Mesodermal cell (in vitro differentiated cells): Measurements from ENCODE around the gene ECEL1.

Experiments used
- H3K27ac ChIP-seq: 2 replicates; pipeline ENCODE4 v1.7.0; 2013; ENCODE audit warnings: mild to moderate bottlenecking, low read depth, low read length, moderate library complexity; ENCODE audit not compliant: severe bottlenecking
- H3K36me3 ChIP-seq: 2 replicates; pipeline ENCODE4 v1.7.1; 2013; ENCODE audit warnings: mild to moderate bottlenecking, low read length, moderate library complexity; ENCODE audit not compliant: control insufficient read depth, insufficient read depth
- H3K4me1 ChIP-seq: one replicate; pipeline ENCODE4 v1.7.1; 2013; ENCODE audit warnings: mild to moderate bottlenecking, low read length; ENCODE audit not compliant: insufficient read depth, control insufficient read depth, poor library complexity, severe bottlenecking
- H3K4me3 ChIP-seq: 2 replicates; pipeline ENCODE4 v1.7.0; 2013; ENCODE audit warnings: low read length, control low read depth, mild to moderate bottlenecking; ENCODE audit not compliant: insufficient read depth, poor library complexity, severe bottlenecking; ENCODE audit errors: extremely low read depth
- H3K9me3 ChIP-seq: 2 replicates; pipeline ENCODE4 v1.7.1; 2013; ENCODE audit warnings: mild to moderate bottlenecking, low read length, moderate library complexity; ENCODE audit not compliant: control insufficient read depth
- WGBS, 2 experiments: methylation state at CpG; one replicate each; pipeline ENCODE4 v1.1.5; 2013; ENCODE audit warnings: missing lambda C conversion rate in 2 of 2; ENCODE audit not compliant: insufficient coverage in 2 of 2; 5-methylcytosine and 5-hydroxymethylcytosine counted together

ECEL1 gene

GRCh38 chr2:232465061-232465460 lies 22.6 kb downstream of the ECEL1 start:
- Histone ChIP-seq H3K27ac (no peak overlapping the region), H3K4me1 (no peaks in the 10 kb centered on the region), H3K9me3 (no peaks in the 10 kb centered on the region), H3K4me3 (no peak overlapping the region), H3K36me3 (no peaks in the 10 kb centered on the region)
- WGBS, 2 experiments: 89 to 91% methylated on average over 4 to 5 of the region's 6 CpGs

DNA sequence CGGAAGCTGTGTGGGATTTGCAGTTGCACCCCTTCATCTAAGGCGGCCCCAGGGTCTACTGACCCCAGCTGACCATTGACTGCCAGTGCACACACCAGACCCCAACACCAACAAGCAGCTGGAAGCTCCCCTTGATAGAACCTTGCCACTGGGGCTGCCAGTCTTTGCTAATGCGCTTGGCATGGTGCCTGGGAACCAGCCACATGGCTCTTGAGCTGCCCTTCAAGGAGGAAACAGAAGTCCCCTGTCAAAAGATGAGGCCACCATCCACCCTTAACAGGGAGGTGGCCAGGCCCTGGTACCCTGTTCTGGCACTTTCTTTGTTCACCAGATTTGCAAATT lies 23.1 kb downstream of the ECEL1 start:
- H3K9me3 ChIP-seq: no peaks in the 10 kb centered on the region
- no peaks in the 10 kb centered on the region for H3K36me3 ChIP-seq
- H3K4me3 ChIP-seq: no peak overlapping the region
- no peak overlapping the region for H3K27ac ChIP-seq
- 95 to 100% methylated on average over 1 to 3 of the region's 3 CpGs for WGBS, 2 experiments
- no peaks in the 10 kb centered on the region for H3K4me1 ChIP-seq

DNA sequence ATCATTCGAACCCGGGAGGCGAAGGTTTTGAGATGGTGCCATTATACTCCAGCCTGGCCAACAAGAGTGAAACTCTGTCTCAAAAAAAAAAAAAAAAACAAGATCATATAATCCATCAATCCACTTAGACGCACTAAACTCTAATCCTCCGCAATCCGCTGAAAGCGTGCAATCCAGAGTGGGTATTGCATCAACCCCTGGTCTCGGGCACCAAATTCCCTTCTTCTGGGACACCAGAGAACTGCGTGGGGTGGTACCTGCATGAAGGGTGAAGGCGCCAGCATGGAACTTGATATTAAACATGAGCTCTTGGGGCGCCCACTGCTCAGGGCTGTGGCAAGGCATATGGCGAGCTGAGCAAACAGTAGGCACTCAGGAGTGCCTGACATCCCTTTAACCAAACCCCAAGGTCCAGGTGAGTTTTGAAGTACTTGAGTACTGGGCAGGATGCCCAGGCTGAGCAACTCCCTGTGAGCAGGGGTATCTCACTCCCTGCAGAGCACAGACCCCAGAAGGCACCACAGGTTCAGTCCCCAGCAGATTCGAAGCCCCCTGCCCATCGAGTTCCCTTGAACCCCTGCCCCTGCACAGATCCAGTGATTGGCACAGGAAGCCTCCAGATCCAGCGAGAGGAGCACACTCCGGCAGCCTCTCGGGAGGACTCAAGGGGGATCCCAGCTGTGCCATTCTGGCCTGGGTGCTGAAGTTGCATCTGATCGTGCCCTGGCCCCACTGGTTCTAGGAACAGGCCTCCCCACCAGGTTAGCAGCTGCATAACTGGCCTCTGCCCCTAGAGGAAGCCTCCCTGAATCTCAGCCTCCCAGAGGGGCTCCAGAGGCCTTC lies 23.7 kb downstream of the ECEL1 start:
- no peaks in the 10 kb centered on the region for H3K4me1 ChIP-seq
- H3K9me3 ChIP-seq: no peaks in the 10 kb centered on the region
- no peaks in the 10 kb centered on the region for H3K36me3 ChIP-seq
- 91 to 92% methylated on average over 15 to 17 of the region's 18 CpGs for WGBS, 2 experiments
- H3K4me3 ChIP-seq: no peak overlapping the region
- no peak overlapping the region for H3K27ac ChIP-seq

GRCh38 chr2:232460171-232460570 lies 27.5 kb downstream of the ECEL1 start:
- H3K27ac ChIP-seq: no peak overlapping the region
- H3K4me1 ChIP-seq: no peaks in the 10 kb centered on the region
- no peaks in the 10 kb centered on the region for H3K36me3 ChIP-seq
- H3K9me3 ChIP-seq: no peaks in the 10 kb centered on the region
- WGBS, 2 experiments: 56 to 80% methylated on average over 1 of the region's 2 CpGs
- H3K4me3 ChIP-seq: no peak overlapping the region

GRCh38 chr2:232459419-232460035 lies 28.1 kb downstream of the ECEL1 start:
- H3K4me1 ChIP-seq: no peaks in the 10 kb centered on the region
- H3K27ac ChIP-seq: no peak overlapping the region
- no peak overlapping the region for H3K4me3 ChIP-seq
- H3K9me3 ChIP-seq: no peaks in the 10 kb centered on the region
- no peaks in the 10 kb centered on the region for H3K36me3 ChIP-seq
- 87% methylated on average over 4 to 8 of the region's 11 CpGs for WGBS, 2 experiments

GRCh38 chr2:232458661-232459418 lies 28.8 kb downstream of the ECEL1 start:
- no peaks in the 10 kb centered on the region for H3K36me3 ChIP-seq
- H3K27ac ChIP-seq: no peak overlapping the region
- H3K4me1 ChIP-seq: no peaks in the 10 kb centered on the region
- 91 to 96% methylated on average over 56 of the region's 56 CpGs for WGBS, 2 experiments
- H3K4me3 ChIP-seq: no peak overlapping the region
- H3K9me3 ChIP-seq: no peaks in the 10 kb centered on the region

DNA sequence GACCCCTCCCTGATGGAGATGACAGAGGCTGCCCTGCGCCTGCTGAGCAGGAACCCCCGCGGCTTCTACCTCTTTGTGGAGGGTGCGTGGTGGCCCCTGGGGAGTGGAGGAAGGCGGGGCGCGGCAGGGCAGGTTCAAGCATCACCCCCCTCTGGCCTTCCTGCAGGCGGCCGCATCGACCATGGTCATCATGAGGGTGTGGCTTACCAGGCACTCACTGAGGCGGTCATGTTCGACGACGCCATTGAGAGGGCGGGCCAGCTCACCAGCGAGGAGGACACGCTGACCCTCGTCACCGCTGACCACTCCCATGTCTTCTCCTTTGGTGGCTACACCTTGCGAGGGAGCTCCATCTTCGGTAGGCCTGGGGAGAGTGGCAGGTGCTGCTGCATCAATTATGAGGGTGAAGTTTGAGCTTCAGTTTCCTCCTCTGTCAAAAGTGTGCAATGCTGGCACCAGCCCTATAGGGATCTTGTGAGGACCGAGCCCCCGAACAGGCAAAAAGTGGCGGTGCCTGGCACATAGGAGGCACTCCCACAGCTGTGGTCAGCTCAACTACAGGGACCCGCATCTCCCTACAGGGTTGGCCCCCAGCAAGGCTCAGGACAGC lies 29.5 kb downstream of the ECEL1 start:
- WGBS, 2 experiments: 88 to 96% methylated on average over 20 to 22 of the region's 25 CpGs
- no peak overlapping the region for H3K27ac ChIP-seq
- H3K4me1 ChIP-seq: no peaks in the 10 kb centered on the region
- H3K36me3 ChIP-seq: no peaks in the 10 kb centered on the region
- H3K4me3 ChIP-seq: no peak overlapping the region
- H3K9me3 ChIP-seq: no peaks in the 10 kb centered on the region

GRCh38 chr2:232457121-232458011 lies 30.3 kb downstream of the ECEL1 start:
- H3K4me1 ChIP-seq: no peaks in the 10 kb centered on the region
- H3K27ac ChIP-seq: no peak overlapping the region
- WGBS, 2 experiments: 94 to 95% methylated on average over 17 to 20 of the region's 21 CpGs
- H3K9me3 ChIP-seq: no peaks in the 10 kb centered on the region
- H3K4me3 ChIP-seq: no peak overlapping the region
- no peaks in the 10 kb centered on the region for H3K36me3 ChIP-seq

DNA sequence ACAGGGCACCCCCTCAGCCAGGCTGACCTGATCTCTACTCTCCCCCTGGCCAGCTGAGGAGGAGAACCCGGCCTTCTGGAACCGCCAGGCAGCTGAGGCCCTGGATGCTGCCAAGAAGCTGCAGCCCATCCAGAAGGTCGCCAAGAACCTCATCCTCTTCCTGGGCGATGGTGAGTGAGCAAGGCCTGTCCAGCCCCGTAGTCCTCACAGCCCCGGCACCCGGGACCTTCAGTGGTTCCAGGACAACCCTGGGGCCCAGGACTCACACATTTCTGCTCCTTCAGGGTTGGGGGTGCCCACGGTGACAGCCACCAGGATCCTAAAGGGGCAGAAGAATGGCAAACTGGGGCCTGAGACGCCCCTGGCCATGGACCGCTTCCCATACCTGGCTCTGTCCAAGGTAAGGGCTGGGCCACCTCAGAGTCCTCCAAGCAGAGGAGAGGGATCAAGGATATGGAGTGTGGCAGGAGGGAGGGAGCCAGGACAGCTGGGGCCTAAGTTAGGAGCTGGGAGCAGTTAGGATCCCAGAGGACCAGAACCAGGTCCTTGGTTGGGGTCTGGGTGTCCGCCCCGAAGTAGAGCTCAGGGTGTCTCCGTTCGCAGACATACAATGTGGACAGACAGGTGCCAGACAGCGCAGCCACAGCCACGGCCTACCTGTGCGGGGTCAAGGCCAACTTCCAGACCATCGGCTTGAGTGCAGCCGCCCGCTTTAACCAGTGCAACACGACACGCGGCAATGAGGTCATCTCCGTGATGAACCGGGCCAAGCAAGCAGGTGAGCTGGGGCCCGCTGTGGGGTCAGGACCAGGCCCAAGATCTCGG lies 31.1 kb downstream of the ECEL1 start:
- no peaks in the 10 kb centered on the region for H3K4me1 ChIP-seq
- H3K27ac ChIP-seq: no peak overlapping the region
- H3K36me3 ChIP-seq: no peaks in the 10 kb centered on the region
- 90 to 95% methylated on average over 27 of the region's 27 CpGs for WGBS, 2 experiments
- no peaks in the 10 kb centered on the region for H3K9me3 ChIP-seq
- H3K4me3 ChIP-seq: no peak overlapping the region
